ENCODE data around the gene HOXB2. TPM values are rescaled to one million over a fixed set of nuclear protein-coding genes. Genes with fewer than 3 reads are reported as not detected.

Gene HOXB2
- total RNA-seq, 1 donor from 2014 or later: 2.9 TPM

DNA sequence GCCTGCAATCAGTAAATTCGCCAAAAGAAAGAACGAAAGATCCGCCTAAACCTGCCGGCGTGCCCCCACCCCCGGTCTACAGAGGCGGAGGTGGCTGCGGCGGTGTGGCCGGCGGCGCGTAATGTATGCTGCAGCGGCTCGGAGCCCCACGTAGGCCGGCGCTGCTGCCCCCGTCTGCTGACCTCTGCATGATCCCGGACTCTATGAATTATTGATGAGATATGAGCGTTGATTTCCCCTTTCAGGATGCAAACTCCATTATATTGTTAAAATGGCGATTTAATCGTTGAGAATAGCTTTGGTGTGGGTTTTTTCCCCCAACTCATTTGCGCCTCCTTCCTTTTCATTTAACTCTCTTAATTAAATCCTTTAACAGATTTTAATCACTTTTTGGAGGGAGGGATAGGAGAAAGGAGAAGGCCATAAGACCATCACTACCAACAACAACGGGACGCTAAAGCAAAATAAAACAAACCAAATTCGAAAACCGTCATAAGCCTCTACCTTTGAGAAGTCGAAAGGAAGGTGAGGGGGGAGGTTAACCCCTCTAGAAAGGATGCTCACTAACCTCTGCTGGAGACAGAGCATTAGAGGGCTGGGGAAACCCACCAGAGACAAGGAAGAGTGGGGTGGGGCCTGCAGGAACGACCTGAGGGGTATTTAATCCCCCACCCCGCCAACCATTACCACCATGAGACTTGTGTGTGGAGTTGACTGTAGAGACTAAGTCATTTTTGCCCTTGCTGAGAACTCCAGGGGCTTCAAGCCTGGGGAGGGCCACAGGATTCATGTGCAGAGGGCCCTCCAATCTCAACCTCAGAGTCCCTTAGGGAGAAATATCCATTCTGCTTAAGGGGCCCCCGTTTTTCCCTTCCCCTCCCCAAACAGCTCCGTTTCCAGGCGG is 41.7 kb upstream of the HOXB2 start:
- H3K27ac Mint-ChIP-seq: no peak overlapping the region
- TF ChIP-seq CTCF (IDR thresholded peaks at IDR 0.05): no peak
- POLR2A ChIA-PET: no interaction called here
- no peaks in the 10 kb centered on the region for H3K9me3 Mint-ChIP-seq
- DNase-seq (no peak), ATAC-seq (ENCODE audit: low read depth) (no peak)
- H3K27me3 Mint-ChIP-seq: peaks cover 88% of the 10 kb centered on the region
- H3K4me3 Mint-ChIP-seq: peak overlapping the region; percentile 90
- CTCF ChIA-PET: interaction anchor here (1.4 to 2.9 kb wide), 2 partner anchors 94 to 278 kb away, joined by 3 to 13 read pairs; no protein-coding TSS in a partner anchor
- intact Hi-C loops (cut with micrococcal nuclease): no loop called here
- no peaks in the 10 kb centered on the region for H3K36me3 Mint-ChIP-seq (ENCODE audit: low read depth)
- peaks cover 44% of the 10 kb centered on the region for H3K4me1 Mint-ChIP-seq

DNA sequence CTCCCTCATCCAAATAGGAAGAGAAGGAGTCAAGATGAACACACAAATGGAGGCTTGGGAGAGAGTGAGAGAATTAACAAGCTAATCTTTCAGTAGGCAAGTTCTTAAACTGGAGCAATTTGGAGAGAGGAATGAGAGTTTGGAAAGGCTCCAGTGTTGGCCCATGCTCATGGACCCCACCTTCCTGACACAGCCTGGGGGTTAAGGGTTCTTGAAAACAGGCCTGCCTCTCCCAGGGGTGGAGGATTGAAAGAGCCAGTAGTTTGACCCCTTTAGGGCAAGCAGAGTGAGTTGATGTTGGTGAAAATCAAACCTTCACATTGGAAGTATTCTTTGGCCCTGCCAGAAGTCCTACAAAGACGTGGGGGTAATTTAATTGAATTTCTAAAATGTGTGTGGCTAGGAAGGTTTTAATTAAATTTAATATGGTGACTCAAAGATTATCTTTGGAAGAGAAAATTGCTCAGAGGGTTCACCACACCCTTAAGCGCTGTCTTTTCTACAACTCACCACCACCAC is 39.4 kb upstream of the HOXB2 start:
- DNase-seq: no peak
- TF ChIP-seq CTCF (IDR thresholded peaks at IDR 0.05): no peak
- H3K27ac Mint-ChIP-seq: no peak overlapping the region
- H3K4me1 Mint-ChIP-seq: peaks cover 44% of the 10 kb centered on the region
- CTCF ChIA-PET: interaction anchor here (1.0 to 2.5 kb wide), 4 partner anchors 9 to 249 kb away, joined by 4 to 11 read pairs (median 4); partner anchors contain the start of gene HOXB5
- POLR2A ChIA-PET: no interaction called here
- H3K9me3 Mint-ChIP-seq: no peaks in the 10 kb centered on the region
- intact Hi-C loops (cut with micrococcal nuclease): no loop called here
- no peaks in the 10 kb centered on the region for H3K36me3 Mint-ChIP-seq (ENCODE audit: low read depth)
- ATAC-seq (ENCODE audit: low read depth): no peak
- H3K4me3 Mint-ChIP-seq: no peak overlapping the region
- H3K27me3 Mint-ChIP-seq: peaks cover 86% of the 10 kb centered on the region

- intact Hi-C loops (cut with micrococcal nuclease): no loop called here
- no peak for TF ChIP-seq CTCF (IDR thresholded peaks at IDR 0.05)
- DNase-seq (no peak), ATAC-seq (ENCODE audit: low read depth) (no peak)
- H3K4me3 Mint-ChIP-seq: no peak overlapping the region
- peaks cover 87% of the 10 kb centered on the region for H3K27me3 Mint-ChIP-seq
- ChIA-PET CTCF (interaction anchor here (1.0 to 2.5 kb wide), 4 partner anchors 9 to 248 kb away, joined by 4 to 11 read pairs (median 4); partner anchors contain the start of gene HOXB5), POLR2A (no interaction called here)
- peaks cover 48% of the 10 kb centered on the region for H3K4me1 Mint-ChIP-seq
- no peaks in the 10 kb centered on the region for H3K9me3 Mint-ChIP-seq
- no peak overlapping the region for H3K27ac Mint-ChIP-seq
- peaks cover under 1% of the 10 kb centered on the region for H3K36me3 Mint-ChIP-seq (ENCODE audit: low read depth)
These were observed 38.9 kb upstream of the HOXB2 start for GRCh38 chr17:48583708-48584222.

- Mint-ChIP-seq H3K4me1 (peaks cover 51% of the 10 kb centered on the region), H3K27me3 (peaks cover 79% of the 10 kb centered on the region), H3K36me3 (ENCODE audit: low read depth) (peaks cover 2% of the 10 kb centered on the region), H3K27ac (no peak overlapping the region), H3K9me3 (no peaks in the 10 kb centered on the region), H3K4me3 (peak overlapping the region; percentile 76)
- intact Hi-C loops (cut with micrococcal nuclease): no loop called here
- TF ChIP-seq CTCF (IDR thresholded peaks at IDR 0.05): no peak
- DNase-seq (no peak), ATAC-seq (ENCODE audit: low read depth) (no peak)
- POLR2A ChIA-PET: interaction anchor here (0.6 to 0.7 kb wide), 2 partner anchors 8 to 365 kb away, joined by 3 read pairs; no protein-coding TSS in a partner anchor
- CTCF ChIA-PET: interaction anchor here (0.7 to 2.5 kb wide), 7 partner anchors 11 to 275 kb away, joined by 3 to 11 read pairs (median 4); partner anchors contain the start of gene HOXB5
These were observed 37.8 kb upstream of the HOXB2 start for GRCh38 chr17:48582750-48583069.

Measured in activated B cell treated with CpG ODN at 0.5 μM for 24 hours (primary cell).